ENCODE data around the gene CHAC1.

The CHAC1 gene

GRCh38 chr15:40937762-40938535, 15.3 kb upstream of the CHAC1 start:
- DNase-seq (ENCODE audit: low spot score) = no peak

DNA sequence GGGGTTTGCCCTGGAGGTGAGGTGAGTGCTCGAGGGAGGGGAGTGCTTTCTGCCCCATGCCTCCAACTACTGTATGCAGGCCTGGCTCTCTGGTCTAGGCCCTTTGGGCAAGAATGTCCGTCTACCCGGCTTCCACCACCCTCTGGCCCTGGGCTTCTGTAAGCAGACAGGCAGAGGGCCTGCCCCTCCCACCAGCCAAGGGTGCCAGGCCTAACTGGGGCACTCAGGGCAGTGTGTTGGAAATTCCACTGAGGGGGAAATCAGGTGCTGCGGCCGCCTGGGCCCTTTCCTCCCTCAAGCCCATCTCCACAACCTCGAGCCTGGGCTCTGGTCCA, 14.8 kb upstream of the CHAC1 start:
- DNase-seq (ENCODE audit: low spot score) = no peak

DNA sequence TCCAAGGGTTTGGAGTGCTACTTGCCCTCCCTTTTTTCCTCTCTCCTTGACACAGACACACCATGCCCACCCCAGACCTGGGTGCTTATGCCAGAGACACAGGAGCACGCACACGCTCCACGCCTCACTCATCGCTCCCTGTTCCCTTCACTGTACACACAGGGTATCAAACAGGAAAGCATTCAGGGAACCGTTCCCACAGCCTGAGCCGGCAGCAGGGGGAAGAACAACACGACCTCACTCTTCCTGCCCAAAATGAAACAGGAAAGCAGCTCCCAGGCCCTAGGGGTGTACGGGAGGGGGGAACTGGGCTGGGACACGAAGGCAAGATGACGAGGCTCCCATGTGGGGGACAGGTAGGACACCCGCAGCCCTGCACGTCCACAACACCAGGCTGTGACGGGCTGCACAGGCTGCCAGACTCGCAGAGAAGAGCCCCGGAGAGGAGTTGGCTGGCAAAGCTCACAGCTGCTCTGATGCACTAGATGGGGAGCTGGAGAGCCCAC, 12.9 kb upstream of the CHAC1 start:
- no peak for DNase-seq (ENCODE audit: low spot score)

- DNase-seq (ENCODE audit: low spot score) = no peak
These were observed 12.2 kb upstream of the CHAC1 start for GRCh38 chr15:40941068-40941527.

DNA sequence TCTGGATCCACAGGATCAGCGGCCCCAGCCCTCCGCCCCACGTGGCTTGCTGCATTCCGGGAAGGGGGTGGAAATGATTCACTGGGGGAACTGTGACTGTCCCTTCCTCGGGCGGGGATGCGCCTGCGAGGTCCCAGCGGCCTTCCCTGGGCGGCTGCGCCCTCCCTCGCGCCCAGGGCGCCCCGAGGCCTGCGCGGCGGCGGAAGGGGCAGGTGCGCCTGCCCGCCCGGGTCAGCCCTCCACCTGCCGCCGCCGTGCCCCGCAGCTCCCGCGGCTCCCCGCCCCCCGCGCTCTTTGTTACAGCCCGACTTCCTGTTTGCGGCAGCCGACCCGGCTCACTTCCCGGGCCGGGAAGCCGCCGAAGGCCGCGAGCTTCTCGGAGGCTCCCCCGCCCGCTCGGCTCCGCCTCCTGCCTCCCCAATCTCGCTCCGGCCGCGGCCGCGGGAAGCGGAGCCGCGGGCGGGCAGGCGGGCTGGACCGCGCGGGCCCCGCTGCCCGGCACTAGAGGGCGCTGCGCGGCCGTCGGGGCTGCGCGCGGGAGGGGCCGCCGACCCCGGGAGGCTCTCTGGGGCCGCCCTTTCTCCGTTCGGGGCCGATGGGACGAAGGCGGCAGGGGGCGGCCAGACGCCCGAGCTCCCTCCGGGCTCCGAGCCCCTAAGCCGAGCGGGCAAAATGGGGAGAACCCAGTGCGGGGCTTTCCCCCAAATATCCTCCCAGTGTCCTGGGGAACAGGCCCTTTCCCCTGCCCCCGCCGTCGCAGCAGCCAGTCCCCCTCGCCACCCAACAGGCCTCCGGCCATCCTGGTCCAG, 11.5 kb upstream of the CHAC1 start:
- DNase-seq (ENCODE audit: low spot score) = peak; percentile 60

DNA sequence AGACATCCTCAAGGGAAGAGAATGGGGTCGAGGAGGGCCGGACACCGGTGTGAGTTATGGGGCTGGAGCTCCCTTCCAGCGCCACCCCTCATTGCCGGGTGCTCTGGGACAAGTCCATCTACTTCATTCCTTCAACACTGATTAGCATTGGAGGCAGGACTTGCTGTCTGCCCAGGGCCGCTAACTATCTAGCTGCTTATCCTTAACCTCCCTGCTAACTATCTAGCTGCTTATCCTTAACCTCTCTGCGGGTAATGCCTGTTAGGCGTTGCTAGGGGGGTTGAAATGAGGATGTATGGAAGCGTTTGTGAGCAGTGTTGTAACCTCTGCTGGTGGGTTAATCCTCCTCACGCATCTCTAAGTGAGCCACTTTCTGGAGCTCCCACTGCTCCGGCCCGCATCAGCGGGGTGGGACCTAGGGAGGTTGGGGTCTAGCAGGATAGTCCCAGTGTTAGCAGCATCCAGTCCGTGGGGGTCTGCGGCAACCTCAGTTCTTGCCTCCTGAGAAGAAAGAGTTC, 10.9 kb upstream of the CHAC1 start:
- no peak for DNase-seq (ENCODE audit: low spot score)

DNA sequence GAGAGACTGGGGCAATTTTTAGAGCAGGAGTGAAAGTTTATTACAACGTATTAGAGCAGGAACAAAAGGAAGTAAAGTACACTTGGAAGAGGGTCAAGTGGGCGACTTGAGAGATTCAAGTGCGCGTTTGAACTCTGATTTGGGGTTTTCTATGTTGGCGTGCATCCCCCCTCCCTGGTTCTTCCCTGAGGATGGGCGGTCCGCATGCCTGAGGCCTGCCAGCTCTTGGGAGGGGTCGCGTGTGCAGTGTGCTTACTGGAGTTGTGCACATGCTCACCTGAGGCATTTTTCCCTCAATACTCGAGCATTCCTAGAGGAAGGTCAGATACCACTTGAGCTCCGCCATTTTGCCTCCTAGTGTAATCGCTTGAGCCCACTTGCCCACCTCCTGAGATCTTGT, 10.4 kb upstream of the CHAC1 start:
- DNase-seq (ENCODE audit: low spot score) = no peak

GRCh38 chr15:40943764-40944365, 9.4 kb upstream of the CHAC1 start:
- no peak for DNase-seq (ENCODE audit: low spot score)

DNA sequence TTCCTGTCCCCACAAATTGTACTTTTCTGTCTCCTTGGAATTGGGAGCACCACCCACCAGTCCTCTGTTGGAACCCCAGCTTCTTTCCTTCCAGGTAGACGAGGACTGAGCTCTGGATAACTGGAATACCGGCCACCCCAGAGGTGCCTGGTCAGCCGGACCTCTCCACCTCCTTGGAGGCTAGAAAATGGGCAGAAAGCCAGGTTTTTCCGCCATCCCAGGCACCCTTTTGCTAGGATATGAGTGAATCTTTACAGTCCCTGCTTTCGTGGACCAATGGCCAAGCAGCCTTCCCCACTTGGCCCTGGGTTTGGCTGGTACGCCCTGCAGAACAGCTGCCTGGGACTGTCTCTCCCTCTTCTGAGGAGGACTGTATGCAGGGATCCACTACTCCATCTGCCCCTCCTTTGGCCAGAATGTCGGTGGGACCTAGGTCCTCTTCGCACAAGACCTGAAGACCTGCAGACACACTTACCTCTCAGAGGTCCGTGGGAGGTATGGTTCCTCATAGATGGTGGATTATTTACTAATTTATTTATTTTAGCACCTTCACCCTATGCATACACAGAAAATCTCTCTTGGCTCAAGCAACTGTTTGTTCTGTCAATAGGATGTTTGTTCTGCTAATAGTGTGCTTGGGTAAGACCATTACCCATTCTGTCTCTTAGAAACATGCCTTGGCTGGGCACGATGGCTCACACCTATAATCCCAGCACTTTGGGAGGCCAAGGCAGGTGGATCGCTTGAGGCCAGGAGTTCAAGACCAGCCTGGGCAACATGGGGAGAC, 8.6 kb upstream of the CHAC1 start:
- no peak for DNase-seq (ENCODE audit: low spot score)

GRCh38 chr15:40948706-40949473, 4.4 kb upstream of the CHAC1 start:
- no peak for DNase-seq (ENCODE audit: low spot score)

DNA sequence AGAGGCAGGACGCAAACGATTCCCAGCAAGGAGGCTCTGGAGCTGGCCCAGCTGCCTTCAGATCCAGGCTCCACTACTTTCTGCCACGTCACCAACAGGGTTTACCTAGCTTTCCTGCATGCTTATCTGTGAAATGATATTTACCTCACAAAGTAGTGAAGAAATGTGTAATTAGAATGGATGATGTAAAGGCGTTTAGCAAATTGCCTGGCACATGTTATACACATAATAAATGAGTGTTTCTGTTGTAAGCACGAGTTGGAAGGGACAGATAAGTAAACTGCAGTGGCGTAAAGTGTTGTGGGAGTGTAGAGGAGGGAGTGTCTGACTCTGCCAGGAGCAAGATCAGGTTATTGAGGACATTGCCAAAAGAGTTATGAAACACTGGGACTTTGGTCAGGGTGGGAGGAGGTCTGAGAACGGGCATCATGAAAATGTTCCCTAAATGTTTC, 3.5 kb upstream of the CHAC1 start:
- no peak for DNase-seq (ENCODE audit: low spot score)

- DNase-seq (ENCODE audit: low spot score) = no peak
These were observed 1.5 kb upstream of the CHAC1 start for GRCh38 chr15:40951764-40952163.

- peak; percentile 27 for DNase-seq (ENCODE audit: low spot score)
These were observed 870 bp upstream of the CHAC1 start for GRCh38 chr15:40952301-40952900.

DNA sequence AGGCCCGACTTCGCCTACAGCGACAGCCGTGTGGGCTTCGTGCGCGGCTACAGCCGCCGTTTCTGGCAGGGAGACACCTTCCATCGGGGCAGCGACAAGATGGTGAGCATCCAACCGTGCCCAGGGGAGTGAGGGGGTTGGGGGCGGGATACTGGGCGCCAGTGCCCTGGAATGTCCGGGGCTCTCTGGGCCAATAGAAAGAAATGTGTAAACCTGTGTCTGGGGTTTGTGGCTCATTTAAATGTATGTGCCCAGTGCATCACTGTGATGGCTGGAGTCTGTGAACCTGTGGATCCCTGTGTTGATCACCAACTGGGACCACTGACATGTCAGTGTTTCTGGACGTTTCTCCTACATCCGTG, 423 bp downstream of the CHAC1 start:
- no peak for DNase-seq (ENCODE audit: low spot score)

DNA sequence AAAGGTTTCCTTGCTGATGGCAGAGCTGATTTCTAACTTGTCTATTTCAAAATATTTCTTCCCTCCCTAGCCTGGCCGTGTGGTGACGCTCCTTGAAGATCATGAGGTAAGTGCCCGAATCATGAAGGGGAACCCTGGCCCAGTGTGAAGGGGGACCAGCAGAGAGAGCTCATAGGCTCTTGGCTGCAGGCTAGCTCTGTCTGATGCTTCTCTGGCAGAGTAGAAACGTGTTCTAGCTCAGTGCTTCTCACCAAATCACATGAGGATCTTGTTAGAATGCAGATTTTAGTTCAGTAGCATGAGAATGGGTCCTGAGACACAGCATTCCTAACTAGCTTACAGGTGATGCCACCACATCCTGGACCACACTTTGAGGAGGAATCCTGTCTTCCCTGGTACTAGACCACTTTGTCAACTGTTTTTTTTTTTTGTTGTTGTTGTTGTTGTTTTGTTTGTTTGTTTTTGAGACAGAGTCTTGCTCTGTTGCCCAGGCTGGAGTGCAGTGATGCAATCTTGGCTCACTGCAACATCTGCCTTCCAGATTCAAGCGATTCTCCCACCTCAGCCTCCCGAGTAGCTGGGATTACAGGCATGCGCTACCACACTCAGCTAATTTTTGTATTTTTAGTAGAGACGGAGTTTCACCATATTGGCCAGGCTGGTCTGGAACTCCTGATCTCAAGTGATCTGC, 1.0 kb downstream of the CHAC1 start:
- DNase-seq (ENCODE audit: low spot score) = peak; percentile 15

- DNase-seq (ENCODE audit: low spot score) = no peak
These were observed 2.1 kb downstream of the CHAC1 start for GRCh38 chr15:40955141-40955903.

- no peak for DNase-seq (ENCODE audit: low spot score)
These were observed 2.8 kb downstream of the CHAC1 start for GRCh38 chr15:40955930-40956540.

DNA sequence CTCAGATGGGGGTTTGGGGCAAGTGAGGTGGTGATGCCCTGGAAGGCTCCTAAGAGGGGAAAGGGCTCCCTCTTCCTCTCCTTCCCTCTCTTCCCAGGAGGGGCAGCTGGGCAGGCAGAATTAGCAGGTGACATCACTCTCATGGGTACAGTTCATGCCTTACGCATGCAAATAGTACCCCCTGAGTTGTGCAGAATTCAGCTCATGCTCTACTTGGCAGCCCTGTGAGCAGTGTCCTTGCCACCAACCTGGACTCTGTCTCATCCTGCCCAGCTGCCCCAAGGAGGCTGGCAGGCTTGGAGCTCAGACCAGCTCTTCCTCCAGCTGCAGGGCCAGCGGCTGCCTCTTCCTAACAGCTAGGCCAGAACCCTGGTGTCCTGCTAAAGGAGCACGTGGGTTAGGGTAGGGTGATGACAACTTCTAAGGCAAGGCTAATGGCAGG, 3.3 kb downstream of the CHAC1 start:
- DNase-seq (ENCODE audit: low spot score) = no peak

Measured in hematopoietic multipotent progenitor cell treated with erythropoietin and hydrocortisone succinate and interleukin-3 and kit ligand, for 15 days (in vitro differentiated cells).